NCI-H1092 (cell line): ENCODE results near the gene RAP1GAP.

Experiments
- DNase-seq: peaks from one replicate; lab custom pipeline; 2025; lab: John Stamatoyannopoulos, UW

RAP1GAP gene

GRCh38 chr1:21590934-21591333 lies 78.2 kb downstream of the RAP1GAP start:
- no peak for DNase-seq

GRCh38 chr1:21590126-21590880 lies 78.9 kb downstream of the RAP1GAP start:
- DNase-seq: no peak

GRCh38 chr1:21589618-21590017 lies 79.5 kb downstream of the RAP1GAP start:
- DNase-seq: no peak

GRCh38 chr1:21587602-21587953 lies 81.6 kb downstream of the RAP1GAP start:
- DNase-seq: no peak

- no peak for DNase-seq
Observed at GRCh38 chr1:21586846-21587601, 82.1 kb downstream of the RAP1GAP start.

GRCh38 chr1:21586222-21586621 lies 82.9 kb downstream of the RAP1GAP start:
- DNase-seq: no peak

- no peak for DNase-seq
Observed at GRCh38 chr1:21585037-21585436, 84.1 kb downstream of the RAP1GAP start.

DNA sequence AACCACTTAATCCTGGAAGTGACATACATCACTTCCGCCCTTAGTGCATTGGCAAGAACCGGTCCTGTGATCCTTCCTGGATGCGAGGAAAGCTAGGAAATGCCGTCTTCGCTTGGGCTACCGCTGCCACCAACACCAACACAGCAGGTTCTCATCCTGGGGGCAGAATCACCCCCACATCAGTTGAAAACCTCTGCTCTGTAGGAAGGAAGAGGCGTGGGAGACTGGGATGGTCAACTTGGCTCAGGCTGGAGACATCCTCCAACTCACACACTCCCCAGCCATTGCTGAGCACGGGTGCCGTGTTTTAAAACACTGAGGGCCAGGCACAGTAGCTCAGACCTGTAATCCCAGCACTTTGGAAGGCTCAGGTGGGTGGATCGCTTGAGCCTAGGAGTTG lies 85.1 kb downstream of the RAP1GAP start:
- no peak for DNase-seq

- DNase-seq: no peak
Observed at GRCh38 chr1:21579791-21580190, 89.4 kb downstream of the RAP1GAP start.

DNA sequence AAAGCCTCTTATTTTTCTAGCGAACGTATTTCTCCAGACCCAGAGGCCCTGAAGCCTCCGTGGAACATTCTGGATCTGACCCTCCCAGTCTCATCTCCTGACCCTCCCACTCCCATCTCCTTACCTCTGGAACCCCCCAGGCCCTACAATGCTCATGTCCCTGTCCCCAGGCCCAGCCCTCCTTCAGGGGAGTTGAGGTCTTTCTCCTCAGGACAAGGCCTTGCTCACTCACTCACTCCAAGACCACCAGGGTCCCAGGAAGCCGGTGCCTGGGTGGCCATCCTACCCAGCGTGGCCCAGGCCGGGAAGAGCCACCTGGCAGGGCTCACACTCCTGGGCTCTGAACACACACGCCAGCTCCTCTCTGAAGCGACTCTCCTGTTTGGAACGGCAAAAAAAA lies 91.2 kb downstream of the RAP1GAP start:
- DNase-seq: no peak

- no peak for DNase-seq
Observed at GRCh38 chr1:21577324-21577723, 91.8 kb downstream of the RAP1GAP start.

DNA sequence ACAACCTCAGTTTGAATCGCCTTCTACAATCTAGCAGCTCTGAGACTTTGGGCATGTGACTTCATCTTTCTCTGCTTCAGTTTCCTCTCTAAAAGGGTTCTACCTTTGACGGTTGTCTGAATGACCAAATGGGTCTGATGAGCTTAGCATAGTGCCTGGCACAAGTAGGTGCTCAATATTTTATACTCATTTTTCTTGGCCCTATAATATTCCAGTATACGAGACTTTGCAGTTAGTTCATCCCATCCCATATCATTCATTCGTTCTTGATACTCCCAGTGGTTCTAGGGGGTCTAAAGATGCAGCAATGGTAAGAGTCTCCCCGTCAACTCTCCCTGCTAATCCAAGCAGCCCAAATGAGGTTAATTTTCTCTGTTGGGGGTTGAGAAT lies 92.4 kb downstream of the RAP1GAP start:
- DNase-seq: no peak

GRCh38 chr1:21576031-21576797 lies 92.9 kb downstream of the RAP1GAP start:
- DNase-seq: no peak

- DNase-seq: no peak
Observed at GRCh38 chr1:21575351-21575942, 93.7 kb downstream of the RAP1GAP start.

DNA sequence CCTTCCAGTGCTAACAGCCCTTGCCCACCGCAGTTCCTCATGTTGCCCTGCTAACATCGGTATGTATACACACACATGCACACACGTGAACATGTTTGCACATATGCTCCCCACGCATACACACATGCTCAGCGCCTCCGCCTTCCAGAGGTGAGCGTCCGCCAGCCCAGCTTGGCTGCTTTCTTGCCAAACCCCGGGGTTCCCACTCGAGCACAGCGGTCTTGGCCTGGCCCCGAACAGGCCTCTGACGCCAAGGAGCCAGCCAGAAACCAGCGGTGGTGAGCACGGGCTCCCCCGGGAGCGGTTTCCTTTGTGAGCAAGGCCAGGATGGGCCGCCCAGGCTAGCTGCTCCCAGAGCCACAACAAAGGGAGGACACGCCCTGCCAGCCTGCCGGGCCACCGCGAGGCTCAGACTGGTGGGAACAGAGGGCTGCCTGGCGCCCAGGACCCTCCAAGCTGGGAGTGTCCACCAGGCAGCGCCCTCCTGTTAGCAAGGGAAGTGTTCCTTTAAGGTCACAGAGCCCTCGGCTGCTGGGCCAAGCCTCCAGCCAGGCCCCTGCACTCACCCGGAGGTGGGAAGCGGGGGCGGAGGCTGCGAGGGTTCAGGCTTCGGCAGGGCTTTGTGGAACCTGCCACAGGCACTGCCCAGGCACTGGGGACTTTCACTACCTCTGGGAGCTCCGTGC lies 94.5 kb downstream of the RAP1GAP start:
- peak; percentile 89 for DNase-seq

GRCh38 chr1:21573971-21574465 lies 95.1 kb downstream of the RAP1GAP start:
- peak; percentile 94 for DNase-seq

- DNase-seq: no peak
Observed at GRCh38 chr1:21573475-21573874, 95.7 kb downstream of the RAP1GAP start.

- no peak for DNase-seq
Observed at GRCh38 chr1:21572735-21573277, 96.4 kb downstream of the RAP1GAP start.

DNA sequence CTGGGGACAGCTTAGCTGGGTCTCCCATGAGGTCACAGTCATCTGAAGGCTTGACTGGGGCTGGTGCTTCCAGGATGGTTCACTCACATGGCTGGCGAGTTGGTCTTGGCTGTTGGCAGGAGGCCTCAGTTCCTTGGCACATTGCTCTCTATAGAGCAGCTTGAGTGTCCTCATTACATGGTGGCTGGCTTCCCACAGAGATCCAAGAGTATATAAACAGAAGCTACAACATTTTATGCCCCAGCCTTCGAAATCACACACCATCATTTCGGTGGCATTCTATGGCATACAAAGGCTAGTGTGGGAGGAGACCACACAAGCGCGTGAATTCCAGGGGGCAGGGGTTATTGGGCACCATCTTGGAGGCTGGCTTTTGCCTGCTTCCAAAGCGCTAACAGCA lies 96.9 kb downstream of the RAP1GAP start:
- DNase-seq: peak; percentile 16

DNA sequence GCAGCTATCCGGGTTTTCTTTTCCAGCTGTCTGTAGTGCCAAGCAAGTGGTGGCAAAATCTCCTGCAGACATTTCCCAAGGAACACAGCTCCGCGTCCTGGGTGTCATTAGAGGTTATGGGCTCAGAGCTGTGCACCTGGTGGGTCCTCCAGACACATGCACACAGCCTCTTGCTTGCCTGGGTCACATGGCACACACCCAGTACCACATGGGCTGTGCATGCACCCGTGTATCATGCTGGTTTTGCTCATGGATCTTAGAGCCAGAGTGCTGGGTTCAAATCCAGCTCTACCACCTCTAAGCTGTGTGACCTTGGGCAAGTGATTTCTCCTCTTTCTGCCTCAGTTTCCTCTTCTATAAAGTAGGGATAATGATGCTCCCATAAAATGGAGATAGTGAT lies 98.3 kb downstream of the RAP1GAP start:
- DNase-seq: no peak

DNA sequence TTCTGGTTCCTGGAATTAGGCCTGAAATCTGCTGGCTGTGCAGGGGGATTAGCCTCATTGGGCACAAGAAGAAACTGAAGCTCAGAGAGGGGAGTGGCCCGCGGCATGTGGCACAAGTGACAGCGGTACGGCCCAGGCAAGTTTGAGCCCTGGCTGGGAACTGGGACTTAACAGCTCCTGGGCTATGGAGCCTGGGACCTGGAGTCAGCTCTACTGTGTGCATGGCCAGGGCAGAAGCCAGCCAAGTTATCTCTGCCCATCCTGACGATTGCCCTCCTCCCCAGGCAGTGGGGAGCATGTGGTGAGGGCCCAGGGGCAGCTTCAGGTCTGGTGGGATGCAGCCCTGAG lies 98.7 kb downstream of the RAP1GAP start:
- no peak for DNase-seq
